Femur (tissue), 1 donor: ENCODE data around the gene SAP30BP.
A peak's percentile ranks its signal among the peaks of the same experiment; 100 is the strongest.

ENCODE experiments used
- DNase-seq: peaks from one replicate; pipeline ENCODE4 v3.0.0-alpha.2; 2017

Gene SAP30BP

GRCh38 chr17:75652341-75652740, 14.8 kb upstream of the SAP30BP start:
- no peak for DNase-seq

DNA sequence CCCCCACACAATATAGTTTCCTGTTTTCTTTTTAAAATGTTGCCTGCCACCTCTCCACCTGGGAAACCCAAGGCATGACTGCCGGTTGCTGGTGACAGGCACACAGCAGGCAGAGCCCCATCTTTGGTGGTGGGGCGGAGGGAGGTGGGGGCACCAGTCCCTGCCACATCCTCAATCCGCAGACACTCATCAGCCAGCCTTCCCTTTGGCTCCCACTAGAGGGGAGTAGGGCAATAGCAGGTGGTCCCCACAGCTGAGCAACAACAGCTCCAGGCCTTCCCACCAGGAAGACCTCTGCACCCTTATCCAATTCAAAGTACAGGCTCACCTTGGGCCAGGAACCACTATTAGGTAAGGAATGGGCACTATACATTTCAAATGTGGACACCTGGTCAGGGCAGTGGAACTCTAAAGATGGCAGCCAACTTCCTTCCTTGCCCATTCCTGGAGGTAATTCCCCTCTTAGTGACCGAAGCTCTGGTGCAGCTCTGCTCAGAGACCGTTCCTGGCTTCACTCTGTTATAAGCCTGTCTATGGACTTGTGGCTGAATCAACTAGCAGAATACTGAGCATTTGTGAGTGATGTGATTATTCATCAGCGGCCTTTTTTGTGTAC, 14.1 kb upstream of the SAP30BP start:
- DNase-seq = peak; percentile 62

GRCh38 chr17:75654176-75654575, 13.0 kb upstream of the SAP30BP start:
- DNase-seq = no peak

DNA sequence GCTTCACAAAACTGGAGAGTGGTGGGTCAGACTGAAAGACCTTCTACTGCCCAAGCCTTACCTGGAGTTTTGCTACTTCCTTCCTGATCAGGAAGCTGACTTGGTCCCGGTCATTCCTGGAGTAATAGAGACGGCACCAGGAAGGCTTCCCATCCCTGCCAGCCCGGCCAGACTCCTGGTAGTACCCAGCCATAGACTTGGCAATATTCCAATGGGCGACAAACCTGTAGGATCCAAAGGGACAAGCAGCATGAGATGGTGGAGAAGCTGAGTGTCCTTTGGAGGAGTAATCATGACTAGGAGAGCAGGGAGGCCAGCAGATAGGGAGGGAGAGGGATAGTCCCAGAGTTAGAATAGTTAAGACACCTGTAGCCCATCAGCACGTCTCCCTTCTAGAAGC, 8.9 kb upstream of the SAP30BP start:
- no peak for DNase-seq

DNA sequence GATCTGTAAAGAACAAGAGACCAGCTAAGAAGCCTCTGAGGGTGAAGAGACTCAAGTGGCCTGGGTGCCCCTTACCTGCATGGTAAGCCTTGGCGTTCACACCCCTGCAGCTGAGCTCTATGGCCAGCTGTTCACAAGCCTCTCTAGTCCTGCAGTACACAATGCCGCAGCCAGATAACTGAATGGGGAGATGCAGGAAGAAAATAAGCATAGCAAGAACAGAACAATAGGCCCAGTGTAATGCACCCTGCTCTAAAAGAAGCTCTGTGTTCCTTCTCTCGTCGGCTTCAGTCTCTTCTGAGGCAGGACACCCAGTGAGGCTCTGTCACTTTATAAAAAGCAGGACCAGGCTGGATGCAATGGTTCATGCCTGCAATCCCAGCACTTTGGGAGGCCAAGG, 5.6 kb upstream of the SAP30BP start:
- no peak for DNase-seq

- no peak for DNase-seq
Observed at GRCh38 chr17:75662511-75662910, 4.6 kb upstream of the SAP30BP start.

- no peak for DNase-seq
Observed at GRCh38 chr17:75664099-75664549, 3.0 kb upstream of the SAP30BP start.

- no peak for DNase-seq
Observed at GRCh38 chr17:75665981-75666380, 1.2 kb upstream of the SAP30BP start.

GRCh38 chr17:75667825-75668224, 687 bp downstream of the SAP30BP start:
- no peak for DNase-seq

DNA sequence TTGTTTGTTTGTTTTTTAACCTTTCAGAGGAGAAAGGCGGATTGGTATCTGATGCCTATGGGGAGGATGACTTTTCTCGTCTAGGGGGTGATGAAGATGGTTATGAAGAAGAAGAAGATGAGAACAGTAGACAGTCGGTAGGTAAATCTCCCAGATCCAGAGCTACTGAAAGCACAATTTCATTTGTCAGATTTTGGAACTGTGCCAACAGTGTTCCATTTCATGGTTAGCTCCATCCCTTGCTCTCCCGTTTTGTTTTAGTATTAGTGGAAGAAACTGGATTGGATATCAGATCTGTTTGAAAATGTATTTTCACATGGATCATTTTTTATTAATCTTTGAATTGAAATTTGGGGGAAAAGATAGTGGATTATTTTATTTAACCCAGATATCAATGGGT, 1.4 kb downstream of the SAP30BP start:
- no peak for DNase-seq

- DNase-seq = no peak
Observed at GRCh38 chr17:75670868-75671267, 3.7 kb downstream of the SAP30BP start.

GRCh38 chr17:75672011-75672410, 4.9 kb downstream of the SAP30BP start:
- no peak for DNase-seq

DNA sequence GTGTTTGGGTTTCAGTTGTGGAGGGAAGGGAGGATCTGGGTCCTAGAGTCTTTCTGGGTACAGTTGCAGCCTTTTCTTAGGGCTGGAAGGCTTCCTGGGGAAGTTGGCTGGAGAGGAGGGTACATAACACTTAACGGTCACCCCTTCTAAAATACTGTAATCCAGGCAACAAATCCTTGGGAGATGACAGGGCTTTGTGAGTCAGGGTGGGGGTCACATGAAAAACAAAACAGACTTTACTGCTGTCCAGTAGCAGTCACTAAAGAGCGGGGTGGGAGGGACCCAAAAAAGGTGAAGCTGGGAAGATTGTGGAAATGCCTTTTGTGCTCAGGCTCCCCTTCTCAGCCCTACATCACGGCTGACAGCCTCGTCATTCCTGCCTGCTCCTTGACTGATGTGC, 6.3 kb downstream of the SAP30BP start:
- DNase-seq = no peak

DNA sequence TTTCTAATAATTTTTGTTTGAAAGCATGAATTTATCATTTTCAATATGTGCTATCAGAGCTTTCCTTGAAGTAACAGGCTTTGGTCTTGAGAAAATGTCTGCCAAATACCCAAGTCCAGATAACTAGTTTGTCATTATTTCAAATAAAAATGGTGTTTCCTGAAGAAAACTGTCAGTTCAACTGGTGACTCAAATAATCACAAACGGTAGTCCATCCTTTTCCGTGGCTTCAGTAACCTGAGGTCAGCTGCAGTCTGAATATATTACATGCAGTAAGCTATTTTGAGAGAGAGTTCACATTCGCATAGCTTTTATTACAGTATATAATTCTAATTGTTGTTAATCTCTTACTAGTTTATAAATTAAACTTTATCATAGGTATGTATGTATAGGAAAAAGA, 9.3 kb downstream of the SAP30BP start:
- DNase-seq = no peak

GRCh38 chr17:75679706-75680211, 12.6 kb downstream of the SAP30BP start:
- DNase-seq = no peak

GRCh38 chr17:75680431-75680830, 13.3 kb downstream of the SAP30BP start:
- DNase-seq = no peak

GRCh38 chr17:75681289-75681688, 14.2 kb downstream of the SAP30BP start:
- no peak for DNase-seq

DNA sequence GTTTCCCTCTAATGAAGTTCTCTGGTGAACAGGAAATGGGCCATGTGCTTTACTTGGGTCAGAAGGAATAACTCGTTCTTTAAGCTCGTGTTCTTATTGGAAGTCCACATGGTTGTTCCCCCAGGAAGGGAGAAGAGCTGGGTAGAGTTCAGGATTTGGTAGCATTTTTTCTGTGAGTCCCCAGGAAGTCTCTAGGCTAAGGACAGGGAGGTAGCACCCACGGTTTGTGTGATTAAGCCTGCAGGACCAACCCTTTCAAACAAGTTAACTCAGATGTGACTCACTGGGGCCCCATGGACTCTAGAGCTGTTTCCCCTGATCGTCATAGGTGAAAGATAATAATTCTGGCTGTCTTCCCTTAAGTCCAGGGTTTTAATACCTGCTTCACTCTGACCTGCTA, 16.4 kb downstream of the SAP30BP start:
- DNase-seq = no peak

- DNase-seq = no peak
Observed at GRCh38 chr17:75684249-75684648, 17.1 kb downstream of the SAP30BP start.

DNA sequence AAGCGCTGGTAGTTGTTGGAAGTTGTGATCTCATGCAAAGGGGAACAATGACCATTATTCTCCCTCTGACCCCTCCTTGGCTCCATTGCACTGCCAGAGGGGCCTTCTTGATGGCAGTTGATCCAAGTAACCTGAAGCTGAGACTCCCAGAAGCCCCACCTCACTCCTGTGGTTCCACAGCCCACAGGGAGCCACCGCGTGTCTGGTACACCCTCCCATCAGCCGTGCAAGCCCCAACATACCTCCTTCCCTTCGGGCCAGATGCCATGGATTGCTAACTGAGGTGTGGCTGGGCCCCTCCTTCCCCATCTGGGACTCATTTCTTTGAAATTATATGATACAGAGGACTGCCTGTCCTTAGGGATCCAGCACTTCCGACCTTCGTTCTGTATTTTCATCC, 17.8 kb downstream of the SAP30BP start:
- peak; percentile 50 for DNase-seq

DNA sequence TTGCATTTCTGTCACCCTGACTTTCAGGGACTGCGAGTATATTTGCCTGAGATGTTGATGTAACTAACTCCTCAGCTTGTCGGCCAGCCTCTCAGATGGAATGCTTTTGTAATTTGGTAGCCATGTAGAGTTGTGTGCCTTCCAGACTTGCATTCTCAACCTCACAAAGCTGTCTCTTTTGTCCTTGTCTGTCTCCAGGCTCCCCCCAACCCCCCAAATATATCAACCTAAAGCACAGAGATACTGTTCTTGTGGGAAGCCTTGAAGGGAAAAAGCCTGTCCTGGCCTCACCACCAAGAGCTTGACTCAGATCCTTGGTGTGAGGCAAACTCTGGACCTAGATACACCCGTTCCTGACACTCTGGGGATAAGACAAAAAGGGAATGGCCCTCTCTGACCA, 18.4 kb downstream of the SAP30BP start:
- DNase-seq = no peak

- no peak for DNase-seq
Observed at GRCh38 chr17:75688209-75688825, 21.2 kb downstream of the SAP30BP start.

- DNase-seq = no peak
Observed at GRCh38 chr17:75689441-75689873, 22.3 kb downstream of the SAP30BP start.

DNA sequence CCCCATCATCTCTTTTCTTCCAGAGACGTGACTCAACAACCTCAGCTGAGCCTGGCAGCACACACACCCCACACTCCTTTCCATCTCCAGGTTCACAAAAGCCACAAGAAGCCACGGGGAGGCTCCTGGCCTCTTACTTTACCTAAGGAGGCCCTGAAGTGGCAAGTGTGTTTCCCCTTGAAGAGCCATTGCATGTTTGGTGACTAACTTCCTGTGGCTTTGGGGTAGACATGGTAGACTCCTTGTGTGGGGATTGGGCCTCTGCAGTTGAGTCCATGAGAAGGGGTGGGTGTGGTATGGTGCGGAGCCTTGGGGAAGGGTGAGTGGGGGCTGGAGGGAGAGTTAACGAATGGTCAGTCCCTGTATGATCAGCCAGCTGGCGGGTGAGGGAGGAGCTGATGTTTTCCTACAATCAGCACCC, 24.2 kb downstream of the SAP30BP start:
- DNase-seq = no peak
